HG03060 (cell line): ENCODE results near the gene CSNK1G3.
"Not testable (repeated sequence)": the region's sequence is repeated elsewhere in the genome, so short reads cannot be mapped to it uniquely, and the experiment has no call there.

Experiments used
- ATAC-seq: cut with Tn5 transposase; IDR thresholded peaks from one replicate; pipeline ENCODE4 v1.9.1; 2021; ENCODE audit warnings: low read depth, moderate number of reproducible peaks; ENCODE audit not compliant: unreplicated experiment

Gene CSNK1G3

DNA sequence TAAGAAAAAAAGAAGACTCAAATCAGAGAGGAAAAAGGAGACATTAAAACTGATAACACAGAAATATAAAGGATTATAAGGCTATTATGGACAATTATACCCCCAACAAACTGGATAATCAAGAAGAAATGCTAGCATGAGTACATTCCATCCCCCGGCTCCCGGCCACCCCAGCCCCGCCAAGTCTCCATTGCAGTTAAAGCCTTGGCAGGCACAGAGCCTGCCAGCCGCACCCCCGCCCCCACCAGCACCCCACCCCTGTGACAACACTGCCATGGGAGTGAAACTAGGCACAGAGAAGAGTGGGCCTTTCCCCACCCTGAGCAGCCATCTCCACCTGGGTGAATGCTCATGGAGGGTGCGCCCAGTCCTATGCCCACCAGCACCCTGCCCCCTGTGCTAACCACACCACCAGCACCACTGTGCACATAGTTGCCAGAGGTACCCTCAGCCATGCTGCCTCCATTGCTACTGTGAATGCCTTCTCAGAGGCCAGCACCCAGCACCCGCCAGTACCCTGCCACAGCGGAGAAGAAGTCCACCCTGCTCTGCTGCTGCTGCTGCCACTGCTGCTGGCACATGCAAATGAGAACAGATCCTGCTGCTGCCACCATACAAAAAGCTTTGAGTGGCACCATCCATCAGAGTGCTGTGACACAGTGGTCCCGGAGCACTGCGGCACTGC, 117.0 kb downstream of the CSNK1G3 start:
- ATAC-seq: no peak

DNA sequence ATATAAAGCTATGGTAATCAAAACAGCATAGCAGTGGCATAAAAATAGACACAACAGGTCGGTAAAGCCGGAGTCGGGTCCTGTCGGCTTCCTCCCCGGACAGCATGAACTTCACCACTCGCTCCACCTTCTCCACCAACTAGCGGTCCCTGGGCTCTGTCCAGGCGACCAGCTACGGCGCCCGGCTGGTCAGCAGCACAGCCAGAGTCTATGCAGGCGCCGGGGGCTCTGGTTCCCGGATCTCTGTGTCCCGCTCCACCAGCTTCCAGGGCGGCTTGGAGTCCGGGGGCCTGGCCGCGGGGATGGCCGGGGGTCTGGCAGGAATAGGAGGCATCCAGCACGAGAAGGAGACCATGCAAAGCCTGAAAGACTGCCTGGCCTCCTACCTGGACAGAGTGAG, 124.0 kb downstream of the CSNK1G3 start:
- no peak for ATAC-seq

DNA sequence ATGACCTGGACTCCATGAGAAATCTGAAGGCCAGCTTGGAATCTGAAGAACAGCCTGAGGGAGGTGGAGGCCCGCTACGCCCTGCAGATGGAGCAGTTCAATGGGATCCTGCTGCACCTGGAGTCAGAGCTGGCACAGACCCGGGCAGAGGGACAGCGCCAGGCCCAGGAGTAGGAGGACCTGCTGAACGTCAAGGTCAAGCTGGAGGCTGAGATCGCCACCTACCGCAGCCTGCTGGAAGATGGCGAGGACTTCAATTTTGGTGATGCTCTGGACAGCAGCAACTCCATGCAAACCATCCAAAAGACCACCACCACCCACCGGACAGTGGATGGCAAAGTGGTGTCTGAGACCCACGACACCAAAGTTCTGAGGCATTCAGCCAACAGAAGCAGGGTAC, 125.1 kb downstream of the CSNK1G3 start:
- ATAC-seq: not testable (repeated sequence)

DNA sequence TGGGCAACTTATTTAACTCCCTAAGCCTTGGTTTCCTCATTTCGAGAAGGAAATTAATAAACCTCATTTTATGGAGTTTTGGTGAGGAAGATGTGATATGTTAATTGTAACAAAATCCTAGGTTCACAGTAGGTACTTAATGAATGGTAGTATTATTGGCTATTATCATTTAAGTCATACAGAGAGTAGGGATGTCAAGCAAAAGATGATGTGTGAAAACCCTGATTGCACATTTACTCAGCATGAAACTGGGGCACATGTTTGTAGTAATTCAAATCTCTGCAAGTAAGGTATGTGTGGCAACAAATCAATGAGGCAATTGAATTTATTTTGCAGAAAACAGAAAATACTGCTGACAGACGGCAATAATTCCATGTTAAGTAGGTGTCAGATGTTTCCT, 127.3 kb downstream of the CSNK1G3 start:
- ATAC-seq: no peak

DNA sequence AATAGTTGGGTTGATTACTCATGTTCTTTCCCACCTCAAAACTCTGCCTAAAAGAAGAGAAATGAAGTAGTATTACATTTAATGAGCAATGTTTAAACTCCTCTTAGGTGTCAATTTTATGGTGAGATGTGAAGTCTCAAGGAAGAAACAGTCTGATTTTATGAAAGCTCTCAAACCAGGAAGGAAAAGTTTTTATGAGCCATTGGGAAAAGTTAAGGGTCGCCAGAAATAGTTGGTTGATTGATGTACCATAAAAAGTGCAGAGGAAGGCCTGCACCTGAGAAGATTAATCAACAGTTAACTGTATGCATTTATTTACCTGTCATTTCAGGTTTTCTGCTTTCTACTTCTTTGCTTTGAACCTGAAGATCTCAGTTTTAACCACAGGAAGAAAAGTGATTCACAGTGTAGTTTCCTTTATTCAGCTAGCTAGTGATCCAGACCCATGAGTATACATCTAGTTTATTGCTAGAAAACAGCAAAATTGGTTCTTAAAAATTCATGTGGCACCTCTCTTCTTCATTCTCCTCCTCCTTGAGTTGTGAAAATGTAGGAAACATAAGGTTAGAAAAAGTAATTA, 133.1 kb downstream of the CSNK1G3 start:
- ATAC-seq: no peak

DNA sequence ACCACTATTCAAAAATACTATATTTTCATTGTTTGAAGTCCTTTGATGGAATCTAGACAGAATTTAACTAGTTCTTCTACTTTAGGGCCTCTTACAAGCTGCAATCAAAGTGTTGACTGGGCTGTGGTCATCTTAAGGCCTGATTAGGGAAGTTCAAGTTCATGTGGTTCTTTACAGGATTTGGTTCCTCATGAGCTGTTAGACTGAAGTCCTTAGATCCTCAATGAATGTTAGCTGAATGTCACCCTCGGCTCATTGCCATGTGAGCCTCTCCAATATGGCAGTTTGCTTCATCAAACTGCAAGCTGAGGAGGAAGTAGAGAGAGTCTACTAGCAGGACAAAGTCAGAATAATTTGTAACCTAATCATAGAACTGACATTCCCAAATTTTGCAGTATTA, 135.1 kb downstream of the CSNK1G3 start:
- ATAC-seq: no peak

DNA sequence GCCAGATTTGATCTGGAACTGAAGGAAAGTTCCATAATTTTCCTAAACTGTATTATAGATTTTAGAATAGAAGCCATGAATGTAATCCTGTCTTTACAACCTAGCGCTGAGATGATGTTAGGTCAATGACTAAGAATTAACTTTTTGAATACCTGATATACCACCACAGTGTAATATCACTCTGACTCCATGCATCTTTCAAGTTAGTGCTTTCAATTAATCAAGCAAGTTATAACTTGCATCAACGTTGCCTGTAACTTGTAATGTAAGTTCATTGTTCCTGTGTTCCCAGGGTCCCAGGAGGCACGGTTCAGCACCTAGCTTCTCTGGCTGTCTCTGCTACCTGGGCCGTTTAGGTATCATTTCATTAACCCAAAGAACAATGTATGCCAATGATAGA, 139.3 kb downstream of the CSNK1G3 start:
- no peak for ATAC-seq

DNA sequence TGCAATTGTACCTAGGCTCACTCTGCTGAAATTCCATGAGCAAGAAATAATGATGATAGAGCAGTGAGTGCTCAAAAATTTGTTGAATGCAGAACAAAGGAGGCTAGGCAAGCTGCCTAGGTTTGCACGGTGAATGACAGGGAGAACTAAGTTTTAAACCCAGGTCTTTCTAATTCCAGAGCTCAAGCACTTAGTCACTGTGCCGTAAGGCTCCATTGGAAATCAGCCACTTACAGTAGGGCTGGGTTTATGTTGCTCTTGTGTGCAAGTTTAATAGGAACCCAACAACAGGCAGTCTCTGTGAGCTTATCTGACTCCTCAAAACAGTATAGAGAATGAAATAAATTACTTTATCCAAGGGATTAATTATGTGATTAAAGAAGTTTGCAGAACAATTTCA, 147.0 kb downstream of the CSNK1G3 start:
- ATAC-seq: no peak

DNA sequence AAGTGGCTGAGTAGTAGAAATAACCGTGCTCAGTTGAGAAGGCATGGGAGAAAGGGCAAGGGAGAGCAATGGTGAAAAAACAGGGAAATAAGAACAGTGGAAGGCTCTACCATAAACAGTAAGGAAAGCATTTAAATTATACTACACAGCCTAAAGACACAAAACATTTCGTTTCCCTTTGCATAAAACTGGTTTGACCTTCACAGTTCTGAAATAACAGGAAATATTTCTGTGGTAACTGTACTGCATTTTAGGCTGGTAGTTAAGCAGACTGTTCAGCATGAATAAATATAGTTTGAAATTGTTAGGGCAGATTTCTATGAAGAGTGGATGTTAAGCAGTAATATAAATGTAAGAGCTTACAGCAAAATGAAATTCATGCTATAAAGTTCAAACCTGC, 147.5 kb downstream of the CSNK1G3 start:
- no peak for ATAC-seq

DNA sequence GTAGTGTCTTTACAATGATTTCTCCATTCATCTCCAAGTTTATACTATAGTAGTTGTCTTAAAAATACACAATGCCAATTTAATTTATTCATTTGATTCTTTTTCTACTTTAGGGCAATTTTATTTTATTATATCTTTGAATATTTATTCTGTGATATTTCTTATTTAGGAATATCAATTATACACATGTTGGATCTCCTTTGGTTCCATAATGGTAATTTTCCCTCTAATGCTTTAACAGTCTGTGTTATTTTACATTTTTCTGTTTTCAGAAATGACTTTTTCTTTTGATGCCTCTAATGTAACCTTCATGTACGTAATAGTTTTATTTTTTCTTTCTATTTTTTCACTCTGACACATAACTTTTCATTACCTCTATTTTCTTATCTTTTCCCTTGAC, 153.0 kb downstream of the CSNK1G3 start:
- no peak for ATAC-seq

DNA sequence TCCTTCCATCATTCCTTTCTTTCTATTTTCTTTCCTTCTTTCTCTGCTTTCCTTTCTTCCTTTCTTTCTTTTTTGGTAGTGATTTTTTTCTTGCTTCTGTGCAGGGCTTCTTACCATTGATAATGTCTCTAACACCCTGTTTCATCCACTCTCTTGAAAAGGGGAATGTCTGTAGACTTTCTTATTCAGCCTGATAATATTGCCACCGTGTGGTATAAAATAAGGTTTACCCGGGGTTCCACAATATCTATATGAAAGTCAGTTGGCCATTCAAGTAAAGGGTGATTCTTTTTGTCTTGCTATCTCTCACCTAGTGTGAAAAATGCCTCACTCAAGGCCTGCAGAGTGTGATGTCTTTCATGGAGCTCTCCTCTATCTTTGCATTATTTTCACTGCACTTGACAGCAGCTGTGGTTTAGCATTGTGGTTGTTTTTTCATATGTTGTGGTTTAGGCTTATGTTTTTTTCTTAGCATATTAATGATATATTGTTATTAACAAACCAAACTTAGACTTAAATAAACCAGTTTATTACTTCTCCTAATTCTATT, 153.9 kb downstream of the CSNK1G3 start:
- no peak for ATAC-seq
